Activated CD8-positive, alpha-beta memory T cell treated with anti-CD3 and anti-CD28 coated beads, Interleukin-2, amount 50 U/mL, for 24 hours (primary cell): Measurements from ENCODE around the gene EMILIN2.

ENCODE experiments used
- DNase-seq: peaks from one replicate; pipeline ENCODE4 v3.0.0-alpha.2; 2020; ENCODE audit errors: extremely low read depth

EMILIN2 gene

DNA sequence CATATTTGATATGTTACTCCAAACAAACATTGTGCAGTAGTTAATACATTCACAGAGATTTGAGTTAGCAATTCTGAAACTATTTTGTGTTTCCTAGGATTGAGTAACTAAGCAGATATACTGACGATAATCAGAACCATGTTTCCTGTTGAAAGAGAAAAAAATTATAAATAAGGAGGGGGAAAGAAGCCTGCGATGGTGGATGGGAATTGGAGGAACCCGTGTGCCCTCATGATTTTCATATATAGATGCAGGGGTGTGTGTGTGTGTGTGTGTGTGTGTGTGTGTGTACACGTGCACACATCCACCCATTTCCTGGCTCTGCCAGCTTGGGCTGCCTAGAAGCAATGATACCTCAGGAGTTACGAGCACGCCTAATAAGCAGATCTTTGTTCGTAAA lies 109.2 kb downstream of the EMILIN2 start:
- DNase-seq, result no peak

GRCh38 chr18:2958819-2959298 lies 112.1 kb downstream of the EMILIN2 start:
- DNase-seq, result no peak

- DNase-seq, result no peak
These were observed 112.5 kb downstream of the EMILIN2 start for GRCh38 chr18:2959341-2959740.

GRCh38 chr18:2960983-2961696 lies 114.3 kb downstream of the EMILIN2 start:
- DNase-seq, result no peak

DNA sequence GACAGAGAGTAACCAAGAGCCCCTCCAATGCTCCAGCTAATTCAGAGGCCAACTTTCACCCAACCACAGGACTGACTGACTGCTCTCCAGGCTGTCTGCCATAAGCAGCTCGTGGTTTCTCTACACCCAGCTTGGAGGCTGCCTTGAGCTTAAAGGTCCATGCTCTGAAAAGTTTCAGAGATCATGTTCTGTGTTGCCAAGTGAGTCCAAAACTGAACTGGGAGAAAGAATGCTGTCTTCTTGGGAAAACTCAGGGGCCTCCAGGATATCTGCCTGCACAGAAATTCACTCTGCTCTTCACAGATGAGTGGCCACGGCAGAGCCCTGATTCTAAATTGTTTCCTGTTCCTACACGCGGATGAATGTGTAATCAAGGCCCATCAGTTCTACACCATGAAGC lies 115.0 kb downstream of the EMILIN2 start:
- no peak for DNase-seq

- no peak for DNase-seq
These were observed 116.2 kb downstream of the EMILIN2 start for GRCh38 chr18:2963048-2963447.

- DNase-seq, result no peak
These were observed 117.7 kb downstream of the EMILIN2 start for GRCh38 chr18:2964361-2965010.
